ENCODE measurements around the gene UNC79. TPM values are rescaled to one million over a fixed set of nuclear protein-coding genes. Genes with fewer than 3 reads are reported as not detected.

Gene UNC79
- total and polyA plus RNA-seq, 10 of the 15 experiments (the other 5 are each of a cell fraction or from before 2014, with no cell fraction given) = 0.04 to 0.29 (median 0.14) TPM

- H3K9ac ChIP-seq (ENCODE audit: control insufficient read depth, insufficient read depth, low read length) = no peak overlapping the region
- H4K20me1 ChIP-seq (ENCODE audit: control insufficient read depth, insufficient read depth) = no peaks in the 10 kb centered on the region
- H3K9me3 ChIP-seq (replicated peaks; ENCODE audit: control insufficient read depth, insufficient read depth, low read length) = no peaks in the 10 kb centered on the region
- ChIA-PET CTCF (interaction anchor here (0.6 to 2.2 kb wide), 15 partner anchors 9 to 421 kb away, joined by 3 to 10 read pairs (median 4); partner anchors contain the start of genes GON7 and UBR7), RAD21 (ENCODE audit: unreplicated experiment) (interaction anchor here (0.9 to 4.4 kb wide), 7 partner anchors 9 to 349 kb away, joined by 3 to 32 read pairs (median 3); partner anchors contain the start of genes LYSET and MOAP1), POLR2A (interaction anchor here (0.6 to 1.6 kb wide), 4 partner anchors 9 to 202 kb away, joined by 3 to 5 read pairs (median 4); no protein-coding TSS in a partner anchor), SMC1A (ENCODE audit: uncharacterized antibody, unreplicated experiment) (interaction anchor here (0.6 to 3.0 kb wide), 20 partner anchors 9 to 611 kb away, joined by 3 to 25 read pairs (median 5); partner anchors contain the start of genes CHGA, GON7 and UBR7)
- H3K4me1 ChIP-seq (ENCODE audit: control insufficient read depth, insufficient read depth, low read length) = peaks cover 6% of the 10 kb centered on the region
- H2AFZ ChIP-seq (ENCODE audit: control insufficient read depth, low read depth, low read length) = no peak overlapping the region
- peak; percentile 56 for FAIRE-seq
- no TSS peak for BruUV-seq (replicated peaks)
- in situ Hi-C loops (cut with MboI) (loop anchor here (25.0 kb wide), 1 partner anchor 297 kb away; no protein-coding TSS in a partner anchor), intact Hi-C loops (cut with micrococcal nuclease; ENCODE audit: unreplicated experiment) (loop anchor here (5.0 kb wide), 2 partner anchors 157 to 202 kb away; partner anchors contain the start of gene BTBD7)
- H3K79me2 ChIP-seq (ENCODE audit: control insufficient read depth, insufficient read depth, low read length) = no peaks in the 10 kb centered on the region
- peak; percentile 47 for DNase-seq (ENCODE audit: low read depth, low spot score)
- H3K27me3 ChIP-seq (replicated peaks in 1 of 2; ENCODE audit: control insufficient read depth in 2 of 2, insufficient read depth in 2 of 2, low read length in 1 of 2) = no peaks in the 10 kb centered on the region
- H3K27ac ChIP-seq (ENCODE audit: control insufficient read depth, insufficient read depth) = no peak overlapping the region
- H3K4me2 ChIP-seq (ENCODE audit: control insufficient read depth, insufficient read depth) = peak overlapping the region; percentile 34
- H3K36me3 ChIP-seq (ENCODE audit: control insufficient read depth in 2 of 2, insufficient read depth in 2 of 2, low read length in 1 of 2) = no peaks in the 10 kb centered on the region
- peak; percentile 92 for ATAC-seq
- no peak overlapping the region for H3K4me3 ChIP-seq
- TF ChIP-seq ASH2L (IDR thresholded peaks at IDR 0.05; ENCODE audit: borderline replicate concordance, low read depth) (no peak), NFIC (IDR thresholded peaks at IDR 0.05; ENCODE audit: low read depth, low read length) (no peak), TCF3 (IDR thresholded peaks at IDR 0.05; ENCODE audit: borderline replicate concordance, insufficient read depth, low read depth, low read length) (no peak), BCL3 (IDR thresholded peaks at IDR 0.05; ENCODE audit: borderline replicate concordance, insufficient read depth, low read depth, low read length, poor library complexity, severe bottlenecking) (no peak), TARDBP (IDR thresholded peaks at IDR 0.05; ENCODE audit: borderline replicate concordance) (no peak), NFXL1 (IDR thresholded peaks at IDR 0.05; ENCODE audit: borderline replicate concordance) (no peak), USF1 (IDR thresholded peaks at IDR 0.05; ENCODE audit: borderline replicate concordance, extremely low read length, insufficient read depth, low read depth, low read length) (no peak), PAX5 (IDR thresholded peaks at IDR 0.05; ENCODE audit: borderline replicate concordance, low read depth, low read length) (no peak), ZNF687 (IDR thresholded peaks at IDR 0.05) (no peak), ZBTB4 (CRISPR knock-in tag; IDR thresholded peaks at IDR 0.05) (no peak)
Observed at GRCh38 chr14:93533842-93534241, 103.1 kb downstream of the UNC79 start.
